Endothelial cell of umbilical vein (primary cell): ENCODE data around the gene DRAP1. TPM values are rescaled to one million over a fixed set of nuclear protein-coding genes. Genes with fewer than 3 reads are reported as not detected.
"Not testable (repeated sequence)": the region's sequence is repeated elsewhere in the genome, so short reads cannot be mapped to it uniquely, and the experiment has no call there.

ENCODE experiments used
- BruUV-seq: library from RNA; stranded (reverse); fragments of 400-500 nt; replicated peaks from 2 replicates; lab custom pipeline; 2021; lab: Mats Ljungman, UMichigan
- CTCF ChIA-PET: fragments of 300-600, 350-600 bp; sonication (Branson Sonifier 250); formaldehyde crosslinking; loops from one replicate; lab custom pipeline; 2021; ENCODE audit warnings: antibody characterized with exemption, inconsistent platforms; lab: Charles Lee
- POLR2A ChIA-PET: fragments of 300-600, 350-600 bp; sonication (Branson Sonifier 250); formaldehyde crosslinking; loops from one replicate; lab custom pipeline; 2021; ENCODE audit warnings: antibody characterized with exemption, inconsistent platforms; lab: Charles Lee
- DNase-seq: peaks from one replicate; pipeline ENCODE4 v3.0.0-alpha.2; 2011; ENCODE audit warnings: low read depth, low spot score
- FAIRE-seq: peaks from 2 replicates; lab custom pipeline; 2011; peaks lifted over from hg19 to GRCh38; lab: Jason Lieb, UNC
- H2AFZ ChIP-seq: 2 replicates; pipeline ENCODE4 v1.6.0; 2012; ENCODE audit warnings: low read depth, low read length, control low read depth, inconsistent platforms
- H3K27ac ChIP-seq: 2 replicates; pipeline ENCODE4 v1.5.1; 2011; ENCODE audit warnings: low read depth, mild to moderate bottlenecking, control low read depth, low read length, moderate library complexity; ENCODE audit not compliant: insufficient read depth
- H3K27me3 ChIP-seq, 2 experiments: 2 replicates each; pipeline versions ENCODE4 v1.6.0 to v1.6.1; 2011; ENCODE audit warnings: low read length in 2 of 2, mixed read lengths in 1 of 2; ENCODE audit not compliant: control insufficient read depth in 2 of 2, insufficient read depth in 2 of 2
- H3K36me3 ChIP-seq, 2 experiments: 2 replicates in 1 of 2; 3 replicates in 1 of 2; pipeline ENCODE4 v1.5.1; 2011; ENCODE audit warnings: low read length in 2 of 2, mild to moderate bottlenecking in 1 of 2, moderate library complexity in 1 of 2; ENCODE audit not compliant: control insufficient read depth in 2 of 2, insufficient read depth in 2 of 2; ENCODE audit errors: extremely low read depth in 1 of 2
- H3K4me1 ChIP-seq: 3 replicates; pipeline ENCODE4 v1.5.1; 2011; ENCODE audit warnings: mild to moderate bottlenecking, low read length; ENCODE audit not compliant: control insufficient read depth, insufficient read depth; ENCODE audit errors: extremely low read depth
- H3K4me2 ChIP-seq: 2 replicates; pipeline ENCODE4 v1.6.1; 2011; ENCODE audit warnings: low read length, control low read depth, mixed read lengths; ENCODE audit not compliant: insufficient read depth
- H3K4me3 ChIP-seq, 3 experiments: fragments of 200-600 bp in 1 of 3; sonication (generic), shearing (Covaris generic) in 1 of 3; replicated peaks in 1 of 3; 2 replicates each; pipeline ENCODE4 v1.5.1; 2011 to 2016; ENCODE audit warnings: control low read depth in 3 of 3, low read length in 3 of 3, mild to moderate bottlenecking in 2 of 3, inconsistent platforms in 1 of 3, low read depth in 1 of 3, moderate library complexity in 1 of 3; ENCODE audit not compliant: insufficient read depth in 1 of 3
- H3K79me2 ChIP-seq: 2 replicates; pipeline ENCODE4 v1.6.0; 2012; ENCODE audit warnings: low read length, inconsistent platforms; ENCODE audit not compliant: control insufficient read depth, insufficient read depth
- H3K9ac ChIP-seq: replicated peaks from 2 replicates; pipeline ENCODE3; 2011; ENCODE audit warnings: low read length, control low read depth; ENCODE audit not compliant: insufficient read depth; ENCODE audit errors: extremely low read depth
- H3K9me1 ChIP-seq: replicated peaks from 3 replicates; pipeline ENCODE4 v1.6.0; 2011; ENCODE audit warnings: mild to moderate bottlenecking, low read length; ENCODE audit not compliant: control insufficient read depth, insufficient read depth; ENCODE audit errors: extremely low read depth
- H3K9me3 ChIP-seq: replicated peaks from 2 replicates; pipeline ENCODE4 v1.5.1; 2012; ENCODE audit warnings: low read length, inconsistent platforms; ENCODE audit not compliant: control insufficient read depth, insufficient read depth
- H4K20me1 ChIP-seq: replicated peaks from 2 replicates; pipeline ENCODE3; 2011; ENCODE audit warnings: mild to moderate bottlenecking, low read length; ENCODE audit not compliant: control insufficient read depth, insufficient read depth; ENCODE audit errors: extremely low read depth
- CTCF ChIP-seq, 2 donors: IDR thresholded peaks; 1 replicate in 1 of 2; 2 replicates in 1 of 2; pipeline ENCODE4 v1.5.1; 2011; ENCODE audit warnings: low read length in 2 of 2, mild to moderate bottlenecking in 2 of 2, moderate library complexity in 2 of 2, control low read depth in 1 of 2, inconsistent platforms in 1 of 2, low read depth in 1 of 2; ENCODE audit not compliant: insufficient read depth in 1 of 2; ENCODE audit errors: extremely low read depth in 1 of 2
- POLR2A ChIP-seq: IDR thresholded peaks from 2 replicates; pipeline ENCODE4 v1.6.1; 2012; ENCODE audit warnings: low read depth, mild to moderate bottlenecking, control low read depth, low read length
- POLR2AphosphoS5 ChIP-seq: IDR thresholded peaks from 2 replicates; pipeline ENCODE4 v1.6.1; 2012; ENCODE audit warnings: low read depth, mild to moderate bottlenecking, control low read depth, low read length, moderate library complexity; ENCODE audit not compliant: insufficient read depth
- dilution Hi-C: fragments of 300-500 bp; cut with MboI; formaldehyde crosslinking; loops from one replicate; pipeline ENCODE4 v1.15.0; 2019; ENCODE audit warnings: low sequenced_read_pairs; ENCODE audit not compliant: extremely low pct_ligation_motif_present
- intact Hi-C: fragments of 100-400 bp; cut with micrococcal nuclease; formaldehyde crosslinking; loops from one replicate; pipeline ENCODE4 v1.10.0; 2022
- polyA plus RNA-seq, 4 experiments: library from polyadenylated mRNA; depleted of rRNA in 3 of 4; stranded (reverse) in 3 of 4; unstranded in 1 of 4; fragments of >200 nt; gene quantifications; 2 replicates each; pipeline versions ENCODE4 v1.2.1 to v1.2.3, GENCODE V29; 2011 to 2012; ENCODE audit warnings: missing spikeins in 1 of 4
- total RNA-seq: library from RNA; stranded (reverse); gene quantifications from 2 replicates; pipeline ENCODE4 v1.2.3, GENCODE V29; 2021

The DRAP1 gene
- total and polyA plus RNA-seq, 2 donors (not counting 3 experiments of a cell fraction or from before 2014, with no cell fraction given) = 74.9 to 114 TPM

GRCh38 chr11:65892137-65892540, 27.1 kb upstream of the DRAP1 start:
- CTCF ChIA-PET = interaction anchor here (0.8 to 6.7 kb wide), 10 partner anchors 7 to 123 kb away, joined by 3 to 75 read pairs (median 22); partner anchors contain the start of genes AP5B1, C11orf68, CFL1 and FOSL1
- H3K9me3 ChIP-seq, H2AFZ ChIP-seq, FAIRE-seq, dilution Hi-C loops, H3K27me3 ChIP-seq, DNase-seq, H3K9me1 ChIP-seq, intact Hi-C loops, H4K20me1 ChIP-seq, H3K36me3 ChIP-seq, BruUV-seq: not testable (repeated sequence)
- Histone ChIP-seq H3K9ac (peak overlapping the region; percentile 98), H3K4me3 (peak overlapping the region; percentile 10 to 92 (median 78)), H3K79me2 (peaks cover 67% of the 10 kb centered on the region), H3K4me2 (peak overlapping the region; percentile 88), H3K4me1 (peaks cover 72% of the 10 kb centered on the region), H3K27ac (peak overlapping the region; percentile 99)
- POLR2A ChIA-PET = interaction anchor here (1.3 to 6.7 kb wide), 5 partner anchors 8 to 172 kb away, joined by 3 to 67 read pairs (median 28); partner anchors contain the start of genes CFL1, FOSL1, MUS81 and RNASEH2C
- TF ChIP-seq CTCF (IDR thresholded peaks at IDR 0.05; ENCODE audit: extremely low read depth in 1 of 2, insufficient read depth in 1 of 2, low read depth in 1 of 2, low read length in 2 of 2) = peak in 1 of 2 donors; percentile 1

DNA sequence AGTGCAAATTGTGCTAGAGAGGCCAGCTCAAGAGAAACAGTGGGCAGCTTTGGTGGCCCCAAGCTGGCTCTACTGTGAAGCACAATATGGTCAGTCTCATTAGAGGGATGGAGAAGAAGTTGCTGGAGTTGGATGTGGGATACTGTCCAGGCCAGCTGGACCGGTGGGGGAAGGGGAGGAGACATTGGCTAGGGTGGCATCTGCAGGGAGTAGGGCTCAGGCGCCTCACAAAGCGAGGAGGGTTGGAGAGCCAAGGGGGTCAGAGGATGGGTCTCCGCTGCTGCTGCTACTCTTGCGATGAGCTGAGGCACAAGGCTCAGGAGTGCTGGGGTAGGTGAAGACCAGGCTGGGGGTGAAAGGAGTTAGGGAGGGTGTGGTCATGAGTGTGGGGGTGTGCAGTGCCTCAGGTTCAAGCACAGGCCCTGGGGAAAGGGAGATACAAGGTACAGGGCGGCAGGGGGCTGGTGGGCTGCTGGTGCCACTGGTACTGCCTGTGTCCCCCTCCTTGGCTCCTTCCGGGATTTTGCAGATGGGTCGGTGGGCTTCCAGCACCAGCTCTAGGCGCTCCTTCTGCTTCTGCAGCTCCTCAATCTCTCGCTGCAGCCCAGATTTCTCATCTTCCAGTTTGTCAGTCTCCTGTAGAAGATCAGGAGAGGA, 26.4 kb upstream of the DRAP1 start:
- no peak for DNase-seq
- H3K9me1 ChIP-seq = no peaks in the 10 kb centered on the region
- H3K27ac ChIP-seq = peak overlapping the region; percentile 99
- ChIA-PET POLR2A (interaction anchor here (0.7 to 6.7 kb wide), 9 partner anchors 8 to 180 kb away, joined by 3 to 67 read pairs (median 8); partner anchors contain the start of genes CFL1, FOSL1, MUS81 and RNASEH2C), CTCF (interaction anchor here (1.5 to 6.7 kb wide), 9 partner anchors 7 to 113 kb away, joined by 3 to 75 read pairs (median 21); partner anchors contain the start of genes AP5B1, C11orf68, CFL1 and FOSL1)
- no peak for FAIRE-seq
- no peak overlapping the region for H2AFZ ChIP-seq
- peaks cover 5 to 8% of the 10 kb centered on the region in 2 experiments for H3K36me3 ChIP-seq
- H3K9ac ChIP-seq = peak overlapping the region; percentile 98
- peak overlapping the region; percentile 88 for H3K4me2 ChIP-seq
- peak overlapping the region in 2 of 3 experiments; percentile 78 to 92 for H3K4me3 ChIP-seq
- H3K4me1 ChIP-seq = peaks cover 71% of the 10 kb centered on the region
- no peak for TF ChIP-seq CTCF (IDR thresholded peaks at IDR 0.05; ENCODE audit: extremely low read depth in 1 of 2, insufficient read depth in 1 of 2, low read depth in 1 of 2, low read length in 2 of 2)
- peak; percentile 49 for TF ChIP-seq POLR2A
- TF ChIP-seq POLR2AphosphoS5 = peak; percentile 41
- H4K20me1 ChIP-seq = no peaks in the 10 kb centered on the region
- no peaks in the 10 kb centered on the region for H3K9me3 ChIP-seq
- peaks cover 68% of the 10 kb centered on the region for H3K79me2 ChIP-seq
- H3K27me3 ChIP-seq = no peaks in the 10 kb centered on the region
- intact Hi-C loops (no loop called here), dilution Hi-C loops (no loop called here)
- BruUV-seq = no TSS peak
